Mesenchymal stem cell (in vitro differentiated cells and primary cell): Measurements from ENCODE around the gene NFKB2.

Source experiments
- DNase-seq: peaks from one replicate; pipeline ENCODE4 v3.0.0-alpha.2; 2013
- H2AFZ ChIP-seq: one replicate; pipeline ENCODE4 v1.6.1; 2013; ENCODE audit warnings: low read depth, mild to moderate bottlenecking, control low read depth, inconsistent platforms, low read length, moderate library complexity
- H2AK5ac ChIP-seq: 2 replicates; pipeline ENCODE4 v1.6.1; 2013; ENCODE audit warnings: low read length, moderate library complexity, mild to moderate bottlenecking, inconsistent platforms; ENCODE audit not compliant: severe bottlenecking
- H2BK120ac ChIP-seq: one replicate; pipeline ENCODE4 v1.6.1; 2013; ENCODE audit warnings: low read depth, mild to moderate bottlenecking, inconsistent platforms, low read length, moderate library complexity
- H2BK12ac ChIP-seq, 2 experiments: one replicate each; pipeline ENCODE4 v1.6.1; 2013; ENCODE audit warnings: inconsistent platforms in 2 of 2, low read length in 2 of 2, mild to moderate bottlenecking in 2 of 2, moderate library complexity in 2 of 2, control low read depth in 1 of 2
- H2BK15ac ChIP-seq: one replicate; pipeline ENCODE4 v1.6.1; 2013; ENCODE audit warnings: mild to moderate bottlenecking, low read depth, inconsistent platforms; ENCODE audit not compliant: poor library complexity, severe bottlenecking
- H2BK5ac ChIP-seq: 2 replicates; pipeline ENCODE4 v1.6.1; 2013; ENCODE audit warnings: low read depth, mild to moderate bottlenecking, low read length, control low read depth, inconsistent platforms; ENCODE audit not compliant: poor library complexity, severe bottlenecking
- H3K14ac ChIP-seq, 2 experiments: one replicate each; pipeline ENCODE4 v1.6.1; 2013; ENCODE audit warnings: inconsistent platforms in 2 of 2, low read length in 2 of 2, control low read depth in 1 of 2, mild to moderate bottlenecking in 1 of 2, moderate library complexity in 1 of 2
- H3K18ac ChIP-seq, 2 experiments: one replicate each; pipeline ENCODE4 v1.6.1; 2013; ENCODE audit warnings: inconsistent platforms in 2 of 2, low read length in 2 of 2, control low read depth in 1 of 2, low read depth in 1 of 2, mild to moderate bottlenecking in 1 of 2
- H3K23ac ChIP-seq, 2 experiments: one replicate each; pipeline ENCODE4 v1.6.1; 2013; ENCODE audit warnings: inconsistent platforms in 2 of 2, low read length in 2 of 2, mild to moderate bottlenecking in 2 of 2, moderate library complexity in 2 of 2, control low read depth in 1 of 2
- H3K27ac ChIP-seq: 2 replicates; pipeline ENCODE4 v1.5.1; 2013; ENCODE audit warnings: mild to moderate bottlenecking, moderate library complexity, low read length, control low read depth, inconsistent platforms; ENCODE audit not compliant: poor library complexity, severe bottlenecking
- H3K27me3 ChIP-seq, 2 experiments: 2 replicates each; pipeline versions ENCODE4 v1.6.1 to v1.7.0; 2013; ENCODE audit warnings: low read length in 2 of 2, mild to moderate bottlenecking in 2 of 2, moderate library complexity in 2 of 2, control low read depth in 1 of 2, inconsistent platforms in 1 of 2; ENCODE audit not compliant: control insufficient read depth in 1 of 2, insufficient read depth in 1 of 2
- H3K36me3 ChIP-seq, 2 experiments: 2 replicates each; pipeline versions ENCODE4 v1.6.1 to v1.7.0; 2013; ENCODE audit warnings: low read length in 2 of 2, control low read depth in 1 of 2, inconsistent platforms in 1 of 2, low read depth in 1 of 2, mild to moderate bottlenecking in 1 of 2; ENCODE audit not compliant: insufficient read depth in 2 of 2, control insufficient read depth in 1 of 2
- H3K4ac ChIP-seq, 2 experiments: one replicate each; pipeline ENCODE4 v1.6.1; 2013; ENCODE audit warnings: inconsistent platforms in 2 of 2, low read length in 2 of 2, mild to moderate bottlenecking in 2 of 2, moderate library complexity in 2 of 2, control low read depth in 1 of 2, low read depth in 1 of 2
- H3K4me1 ChIP-seq: 2 replicates; pipeline ENCODE4 v1.6.1; 2013; ENCODE audit warnings: low read depth, low read length, control low read depth; ENCODE audit not compliant: control insufficient read depth, insufficient read depth
- H3K4me2 ChIP-seq: 2 replicates; pipeline ENCODE4 v1.6.1; 2013; ENCODE audit warnings: low read length, mild to moderate bottlenecking, inconsistent platforms; ENCODE audit not compliant: poor library complexity, severe bottlenecking
- H3K4me3 ChIP-seq, 2 experiments: 2 replicates each; pipeline versions ENCODE4 v1.5.1 to v1.7.0; 2013; ENCODE audit warnings: low read length in 2 of 2, mild to moderate bottlenecking in 2 of 2, control low read depth in 1 of 2, low read depth in 1 of 2; ENCODE audit not compliant: insufficient read depth in 1 of 2
- H3K79me1 ChIP-seq: replicated peaks from 2 replicates; pipeline ENCODE4 v1.6.1; 2013; ENCODE audit warnings: mild to moderate bottlenecking, control low read depth, low read length, inconsistent platforms; ENCODE audit not compliant: poor library complexity, severe bottlenecking
- H3K9ac ChIP-seq: 2 replicates; pipeline ENCODE4 v1.7.0; 2013; ENCODE audit warnings: mild to moderate bottlenecking, low read length, moderate library complexity
- H3K9me3 ChIP-seq: 2 replicates; pipeline ENCODE4 v1.7.0; 2013; ENCODE audit warnings: mild to moderate bottlenecking, low read length; ENCODE audit not compliant: control insufficient read depth
- H4K8ac ChIP-seq: one replicate; pipeline ENCODE4 v1.6.1; 2013; ENCODE audit warnings: inconsistent platforms, mild to moderate bottlenecking, low read length, moderate library complexity
- H4K91ac ChIP-seq: one replicate; pipeline ENCODE4 v1.6.1; 2013; ENCODE audit warnings: mild to moderate bottlenecking, low read length, inconsistent platforms
- WGBS: methylation state at CpG from one replicate; pipeline ENCODE4 v1.1.7; 2013; ENCODE audit warnings: mixed read lengths; 5-methylcytosine and 5-hydroxymethylcytosine counted together

NFKB2 gene

DNA sequence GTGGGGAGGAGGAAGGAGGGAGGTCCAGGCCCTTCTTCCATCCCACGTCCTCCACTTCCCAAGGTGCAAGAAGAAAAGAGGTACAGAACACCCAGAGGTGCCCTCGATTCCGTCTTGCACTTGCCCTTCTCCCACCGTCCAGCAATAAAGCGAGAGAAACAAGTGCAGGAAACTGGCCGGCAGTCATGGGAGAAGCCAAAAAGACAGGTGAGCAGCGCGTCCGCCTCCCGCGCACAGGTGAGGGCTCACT is 54.5 kb downstream of the NFKB2 start:
- Histone ChIP-seq H3K23ac (peak overlapping the region in 1 of 2 experiments; percentile 34), H2BK15ac (no peak overlapping the region), H3K36me3 (peaks cover 0 to 7% of the 10 kb centered on the region in 2 experiments), H3K14ac (peak overlapping the region in 1 of 2 experiments; percentile 82), H2AFZ (peak overlapping the region; percentile 55), H3K27me3 (no peaks in the 10 kb centered on the region), H3K4me2 (peak overlapping the region; percentile 83), H3K9ac (peak overlapping the region; percentile 87), H3K18ac (peak overlapping the region; percentile 81 to 89), H3K27ac (peak overlapping the region; percentile 1), H2BK12ac (peak overlapping the region in 1 of 2 experiments; percentile 42), H4K8ac (peak overlapping the region; percentile 90), H4K91ac (peak overlapping the region; percentile 78), H2AK5ac (no peak overlapping the region), H2BK5ac (no peak overlapping the region), H3K4me1 (peaks cover 29% of the 10 kb centered on the region), H3K79me1 (peaks cover 10% of the 10 kb centered on the region), H2BK120ac (no peak overlapping the region), H3K4ac (peak overlapping the region; percentile 18 to 60), H3K4me3 (peak overlapping the region; percentile 88 to 93), H3K9me3 (no peaks in the 10 kb centered on the region)
- 0% methylated on average over 11 of the region's 11 CpGs for WGBS
- no peak for DNase-seq

- no peak overlapping the region for H3K27ac ChIP-seq
- under 1% methylated on average over 71 of the region's 104 CpGs for WGBS
- peak overlapping the region; percentile 9 for H2BK5ac ChIP-seq
- H4K91ac ChIP-seq: peak overlapping the region; percentile 78
- H3K4ac ChIP-seq: peak overlapping the region; percentile 35 to 91
- H4K8ac ChIP-seq: peak overlapping the region; percentile 96
- H3K14ac ChIP-seq: peak overlapping the region in 1 of 2 experiments; percentile 91
- H2AFZ ChIP-seq: peak overlapping the region; percentile 55
- H2BK120ac ChIP-seq: peak overlapping the region; percentile 11
- peak overlapping the region; percentile 38 to 63 for H2BK12ac ChIP-seq
- H3K79me1 ChIP-seq: peaks cover 10% of the 10 kb centered on the region
- no peaks in the 10 kb centered on the region for H3K9me3 ChIP-seq
- no peak overlapping the region for H2AK5ac ChIP-seq
- no peaks in the 10 kb centered on the region for H3K27me3 ChIP-seq
- H3K18ac ChIP-seq: peak overlapping the region; percentile 81 to 89
- H2BK15ac ChIP-seq: peak overlapping the region; percentile 95
- H3K4me1 ChIP-seq: peaks cover 32% of the 10 kb centered on the region
- H3K23ac ChIP-seq: peak overlapping the region in 1 of 2 experiments; percentile 34
- H3K4me2 ChIP-seq: peak overlapping the region; percentile 83
- DNase-seq: peak; percentile 65
- peak overlapping the region; percentile 87 for H3K9ac ChIP-seq
- peak overlapping the region; percentile 88 to 93 for H3K4me3 ChIP-seq
- peaks cover 0 to 7% of the 10 kb centered on the region in 2 experiments for H3K36me3 ChIP-seq
These were observed 55.0 kb downstream of the NFKB2 start for GRCh38 chr10:102450374-102451104.

GRCh38 chr10:102451105-102451969 is 55.8 kb downstream of the NFKB2 start, which contains the start of gene C10orf95:
Gene C10orf95 (minus strand): TSS chr10:102451543. CDS start chr10:102451093, 450 bp downstream.
- Histone ChIP-seq H2BK120ac (peak within 1 kb of the TSS; percentile 11), H2AK5ac (no peak within 1 kb of the TSS), H2BK12ac (peak within 1 kb of the TSS; percentile 38 to 63), H3K9ac (peak within 1 kb of the TSS; percentile 87), H3K79me1 (peaks cover 10% of the 10 kb centered on the region), H3K4me2 (peak within 1 kb of the TSS; percentile 83), H3K36me3 (peaks cover 0 to 7% of the 10 kb centered on the region in 2 experiments), H3K4ac (peak within 1 kb of the TSS; percentile 37 to 91), H3K18ac (peak within 1 kb of the TSS; percentile 66 to 82), H2AFZ (peak within 1 kb of the TSS; percentile 55), H3K4me3 (peak within 1 kb of the TSS; percentile 88 to 93), H4K8ac (peak within 1 kb of the TSS; percentile 96), H3K23ac (peak within 1 kb of the TSS in 1 of 2 experiments; percentile 14), H3K9me3 (no peaks in the 10 kb centered on the region), H3K14ac (peak within 1 kb of the TSS in 1 of 2 experiments; percentile 91), H2BK5ac (peak within 1 kb of the TSS; percentile 9), H3K27me3 (no peaks in the 10 kb centered on the region), H3K27ac (no peak within 1 kb of the TSS), H3K4me1 (peaks cover 32% of the 10 kb centered on the region), H2BK15ac (peak within 1 kb of the TSS; percentile 95), H4K91ac (peak within 1 kb of the TSS; percentile 57)
- DNase-seq: peak; percentile 30
- 44% methylated on average over 28 of the region's 28 CpGs for WGBS
